Fibroblast of pulmonary artery (primary cell): ENCODE data around the gene SIL1.
"Not testable (repeated sequence)": the region's sequence is repeated elsewhere in the genome, so short reads cannot be mapped to it uniquely, and the experiment has no call there.

Source experiments
- DNase-seq: peaks from one replicate; pipeline ENCODE4 v3.0.0-alpha.2; 2010; ENCODE audit warnings: low read depth
- H3K4me3 ChIP-seq: replicated peaks from 2 replicates; pipeline ENCODE4 v1.5.1; 2011; ENCODE audit warnings: low read depth, mild to moderate bottlenecking, control low read depth, low read length, moderate library complexity
- TF ChIP-seq, protein P1 (sequence below): IDR thresholded peaks from 2 replicates; pipeline ENCODE4 v1.5.1; 2011; ENCODE audit warnings: mild to moderate bottlenecking, control low read depth, low read length, inconsistent platforms; ENCODE audit errors: missing control alignments

Gene SIL1

DNA sequence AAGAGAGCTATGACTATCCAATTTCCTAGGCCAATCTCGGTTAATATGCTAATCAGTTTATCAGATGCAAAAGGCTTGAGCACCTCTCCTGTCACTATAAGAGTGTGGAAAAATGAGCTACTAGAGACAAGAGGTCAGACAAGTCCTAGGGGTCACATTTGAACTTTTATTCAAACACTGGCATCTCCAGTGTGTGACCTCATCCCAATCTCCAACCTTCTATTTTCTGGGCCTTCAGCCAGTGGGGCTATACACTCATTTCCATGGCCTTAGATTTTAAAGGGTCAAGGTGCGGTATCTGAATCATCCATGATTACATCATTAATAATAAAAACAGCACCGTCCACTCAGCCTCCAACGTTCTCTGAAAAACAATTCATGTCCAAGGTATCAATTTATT is 183.4 kb downstream of the SIL1 start:
- TF ChIP-seq, protein P1, sequence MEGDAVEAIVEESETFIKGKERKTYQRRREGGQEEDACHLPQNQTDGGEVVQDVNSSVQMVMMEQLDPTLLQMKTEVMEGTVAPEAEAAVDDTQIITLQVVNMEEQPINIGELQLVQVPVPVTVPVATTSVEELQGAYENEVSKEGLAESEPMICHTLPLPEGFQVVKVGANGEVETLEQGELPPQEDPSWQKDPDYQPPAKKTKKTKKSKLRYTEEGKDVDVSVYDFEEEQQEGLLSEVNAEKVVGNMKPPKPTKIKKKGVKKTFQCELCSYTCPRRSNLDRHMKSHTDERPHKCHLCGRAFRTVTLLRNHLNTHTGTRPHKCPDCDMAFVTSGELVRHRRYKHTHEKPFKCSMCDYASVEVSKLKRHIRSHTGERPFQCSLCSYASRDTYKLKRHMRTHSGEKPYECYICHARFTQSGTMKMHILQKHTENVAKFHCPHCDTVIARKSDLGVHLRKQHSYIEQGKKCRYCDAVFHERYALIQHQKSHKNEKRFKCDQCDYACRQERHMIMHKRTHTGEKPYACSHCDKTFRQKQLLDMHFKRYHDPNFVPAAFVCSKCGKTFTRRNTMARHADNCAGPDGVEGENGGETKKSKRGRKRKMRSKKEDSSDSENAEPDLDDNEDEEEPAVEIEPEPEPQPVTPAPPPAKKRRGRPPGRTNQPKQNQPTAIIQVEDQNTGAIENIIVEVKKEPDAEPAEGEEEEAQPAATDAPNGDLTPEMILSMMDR, result no peak
- peak; percentile 80 for DNase-seq
- no peak overlapping the region for H3K4me3 ChIP-seq

DNA sequence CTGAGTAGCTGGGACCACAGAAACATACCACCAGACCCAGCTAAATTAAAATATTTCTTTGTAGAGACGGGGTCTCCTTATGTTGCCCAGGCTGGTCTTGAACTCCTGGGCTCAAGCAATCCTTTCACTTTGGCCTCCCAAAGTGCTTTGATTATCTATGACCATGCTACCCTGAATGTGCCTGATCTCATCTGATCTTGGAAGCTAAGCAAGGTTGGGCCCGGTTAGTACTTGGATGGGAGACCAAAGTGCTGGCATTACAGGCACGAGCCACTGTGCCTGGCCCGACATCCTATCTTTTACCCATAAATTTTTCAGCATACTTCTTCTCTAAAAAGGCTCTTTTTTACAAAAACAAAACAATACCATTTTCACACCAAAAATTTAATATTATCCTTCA is 186.0 kb downstream of the SIL1 start:
- no peak for DNase-seq
- TF ChIP-seq, protein P1, result no peak
- no peak overlapping the region for H3K4me3 ChIP-seq

DNA sequence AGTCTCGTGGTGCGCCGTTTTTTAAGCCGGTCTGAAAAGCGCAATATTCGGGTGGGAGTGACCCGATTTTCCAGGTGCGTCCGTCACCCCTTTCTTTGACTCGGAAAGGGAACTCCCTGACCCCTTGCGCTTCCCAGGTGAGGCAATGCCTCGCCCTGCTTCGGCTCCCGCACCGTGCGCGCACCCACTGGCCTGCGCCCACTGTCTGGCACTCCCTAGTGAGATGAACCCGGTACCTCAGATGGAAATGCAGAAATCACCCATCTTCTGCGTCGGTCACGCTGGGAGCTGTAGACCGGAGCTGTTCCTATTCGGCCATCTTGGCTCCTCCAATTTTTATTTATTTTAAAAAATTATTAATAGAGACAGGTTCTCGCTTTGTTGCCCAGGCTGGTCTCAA is 187.0 kb downstream of the SIL1 start:
- DNase-seq, H3K4me3 ChIP-seq: not testable (repeated sequence)

DNA sequence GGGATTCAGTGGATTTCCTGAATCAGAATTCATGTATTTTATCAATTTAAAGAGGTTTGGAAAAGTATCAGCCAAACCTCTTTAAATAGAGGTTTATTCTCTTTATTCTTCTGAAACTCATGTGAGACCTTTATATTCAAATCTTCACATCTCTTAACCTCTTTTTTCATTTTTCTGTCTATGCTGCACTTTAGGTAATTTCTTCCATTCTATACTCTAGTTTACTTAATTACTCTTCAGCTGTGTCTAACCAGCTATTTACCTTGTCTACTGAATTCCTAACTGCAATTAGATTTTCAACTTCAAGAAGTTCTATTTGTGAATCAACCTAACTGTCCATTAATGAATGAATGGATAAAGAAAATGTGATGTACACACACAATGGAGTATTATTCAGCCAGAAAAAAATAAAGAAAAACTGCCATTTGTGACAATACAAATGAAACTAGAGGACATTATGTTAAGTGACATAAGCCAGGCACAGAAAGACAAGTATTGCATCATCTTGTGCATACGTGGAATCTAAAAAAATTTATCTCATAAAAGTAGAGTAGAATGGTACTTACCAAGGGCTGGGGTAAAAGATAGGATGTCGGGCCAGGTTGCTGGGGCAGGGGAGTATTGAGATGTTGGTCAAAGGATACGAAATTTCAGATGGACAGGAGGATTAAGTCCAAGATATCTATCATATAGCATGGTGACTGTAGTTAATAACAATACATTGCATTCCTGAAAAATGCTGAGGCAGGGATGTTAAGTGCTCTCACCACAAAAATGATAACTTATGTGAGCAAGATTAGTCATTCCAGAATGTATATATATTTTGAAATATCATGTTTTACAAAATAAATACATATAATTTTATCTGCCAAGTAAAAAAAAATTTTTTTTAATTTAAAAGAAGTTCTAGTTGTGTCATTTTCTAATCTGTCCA is 193.5 kb downstream of the SIL1 start:
- no peak overlapping the region for H3K4me3 ChIP-seq
- TF ChIP-seq, protein P1, result no peak
- no peak for DNase-seq

DNA sequence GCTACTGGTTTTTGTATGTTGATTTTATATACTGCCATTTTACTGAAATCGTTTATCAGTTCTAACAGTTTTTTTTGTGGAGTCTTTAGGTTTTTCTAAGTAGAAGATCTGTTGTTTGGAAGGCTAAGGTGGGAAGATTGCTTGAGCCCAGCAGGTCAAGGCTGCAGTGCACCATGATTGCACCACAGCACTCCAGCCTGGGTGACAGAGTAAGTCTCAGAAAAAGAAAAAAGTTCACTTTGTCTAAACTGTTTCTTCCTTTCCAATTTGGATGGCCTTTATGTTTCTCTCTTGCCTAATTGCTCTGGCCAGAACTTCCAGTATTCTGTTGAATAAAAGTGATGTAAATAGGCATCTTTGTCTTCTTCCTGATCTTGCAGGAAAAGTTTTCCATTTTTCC is 198.5 kb downstream of the SIL1 start:
- TF ChIP-seq, protein P1, result no peak
- DNase-seq, result no peak
- no peak overlapping the region for H3K4me3 ChIP-seq

DNA sequence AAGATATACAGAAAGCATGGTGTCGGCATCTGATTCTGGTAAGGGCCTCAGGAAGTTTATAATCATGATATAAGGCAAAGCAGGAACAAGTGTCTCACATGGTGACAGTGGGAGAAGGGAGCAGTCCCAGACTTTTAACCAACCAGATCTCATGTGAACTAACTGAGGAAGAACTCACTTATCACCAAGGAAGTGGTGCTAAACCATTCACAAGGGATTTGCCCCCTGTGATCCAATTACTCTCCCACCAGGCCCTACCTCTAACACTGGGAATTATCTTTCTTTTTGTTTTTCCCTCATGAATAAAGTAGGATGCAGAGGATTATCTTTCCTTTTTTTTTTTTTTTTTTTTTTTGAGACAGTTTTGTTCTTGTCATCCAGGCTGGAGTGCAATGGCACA is 199.6 kb downstream of the SIL1 start:
- DNase-seq, result no peak
- TF ChIP-seq, protein P1, result no peak
- H3K4me3 ChIP-seq, result no peak overlapping the region

DNA sequence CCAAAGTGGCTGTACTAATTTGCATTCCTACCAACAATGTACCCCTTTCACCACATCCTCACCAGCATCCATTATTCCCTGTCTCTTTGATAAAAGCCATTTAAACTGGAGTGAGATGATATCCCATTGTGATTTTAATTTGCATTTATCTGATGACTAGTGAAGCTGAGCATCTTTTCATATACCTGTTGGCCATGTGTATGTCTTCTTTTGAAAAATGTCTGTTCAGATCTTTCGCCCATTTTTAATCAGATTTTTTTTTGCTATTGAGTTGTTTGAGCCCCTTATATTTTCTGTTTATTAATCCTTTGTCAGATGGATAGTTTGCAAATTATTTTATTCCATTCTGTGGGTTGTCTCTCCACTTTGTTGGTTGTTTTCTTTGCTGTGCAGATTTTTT is 202.0 kb downstream of the SIL1 start:
- TF ChIP-seq, protein P1, result no peak
- H3K4me3 ChIP-seq, result no peak overlapping the region
- DNase-seq, result no peak
